Memory B cell (primary cell): ENCODE measurements around the gene C2orf92.
"Not testable (repeated sequence)": the region's sequence is repeated elsewhere in the genome, so short reads cannot be mapped to it uniquely, and the experiment has no call there.

Source experiments
- ATAC-seq: fragments of 150-1000 bp; cut with Tn5 transposase; 2 replicates; pipeline ENCODE4 v1.10.0; 2021; ENCODE audit warnings: low read depth, mild to moderate bottlenecking, moderate library complexity
- DNase-seq, 2 donors: peaks; one replicate each; pipeline ENCODE4 v3.0.0; 2022; ENCODE audit warnings: low spot score in 2 of 2
- H3K27ac Mint-ChIP-seq: one replicate; pipeline ENCODE4 v1.8.0; 2022; ENCODE audit warnings: mild to moderate bottlenecking, moderate library complexity, mixed read lengths
- H3K27me3 Mint-ChIP-seq: one replicate; pipeline ENCODE4 v1.8.0; 2022; ENCODE audit warnings: mixed read lengths
- H3K36me3 Mint-ChIP-seq: one replicate; pipeline ENCODE4 v1.8.0; 2022; ENCODE audit warnings: mild to moderate bottlenecking, mixed read lengths
- H3K4me1 Mint-ChIP-seq: one replicate; pipeline ENCODE4 v1.8.0; 2022; ENCODE audit warnings: mixed read lengths
- H3K4me3 Mint-ChIP-seq: one replicate; pipeline ENCODE4 v1.8.0; 2022; ENCODE audit warnings: mild to moderate bottlenecking, moderate library complexity, mixed read lengths
- H3K9me3 Mint-ChIP-seq: one replicate; pipeline ENCODE4 v1.8.0; 2022; ENCODE audit warnings: mixed read lengths

Gene C2orf92

DNA sequence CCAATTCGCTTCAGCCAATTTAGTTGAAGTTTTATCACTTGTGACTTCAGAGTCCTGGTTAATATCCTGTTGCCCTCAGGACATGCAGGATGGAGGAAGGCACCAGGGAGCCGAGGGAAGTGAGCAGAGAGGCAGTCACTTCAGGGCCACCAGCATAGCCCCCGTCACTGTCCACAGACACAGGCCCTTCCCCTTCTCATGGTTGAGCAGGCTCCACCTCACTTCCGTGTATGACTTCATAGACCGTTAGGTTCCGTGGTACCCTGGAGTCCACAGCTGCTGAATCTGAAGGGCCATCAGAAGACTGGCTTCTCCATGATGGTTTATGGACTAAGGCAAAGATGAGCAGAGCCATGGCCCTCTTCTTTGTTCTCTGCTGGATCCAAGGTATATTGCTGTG is at the start of gene C2orf92:
Gene C2orf92, plus strand, starts transcription at position 266 of the 400 bp plus-strand sequence. Its CDS starts 76 bp downstream, at position 342.
- no peak for DNase-seq
- Mint-ChIP-seq H3K27ac (peak within 1 kb of the TSS; percentile 85), H3K27me3 (no peaks in the 10 kb centered on the region), H3K4me3 (peak within 1 kb of the TSS; percentile 57), H3K9me3 (no peaks in the 10 kb centered on the region), H3K36me3 (no peaks in the 10 kb centered on the region), H3K4me1 (peaks cover 7% of the 10 kb centered on the region)
- peak; percentile 92 for ATAC-seq

- H3K27me3 Mint-ChIP-seq, H3K36me3 Mint-ChIP-seq, H3K27ac Mint-ChIP-seq, ATAC-seq, DNase-seq, H3K9me3 Mint-ChIP-seq, H3K4me1 Mint-ChIP-seq, H3K4me3 Mint-ChIP-seq: not testable (repeated sequence)
These were observed 49.0 kb upstream of the C2orf92 start for GRCh38 chr2:97620492-97620891.

- not testable (repeated sequence) for H3K4me1 Mint-ChIP-seq, H3K9me3 Mint-ChIP-seq, H3K36me3 Mint-ChIP-seq, H3K27ac Mint-ChIP-seq, H3K4me3 Mint-ChIP-seq, ATAC-seq, DNase-seq, H3K27me3 Mint-ChIP-seq
These were observed 46.5 kb upstream of the C2orf92 start for GRCh38 chr2:97622976-97623375.

DNA sequence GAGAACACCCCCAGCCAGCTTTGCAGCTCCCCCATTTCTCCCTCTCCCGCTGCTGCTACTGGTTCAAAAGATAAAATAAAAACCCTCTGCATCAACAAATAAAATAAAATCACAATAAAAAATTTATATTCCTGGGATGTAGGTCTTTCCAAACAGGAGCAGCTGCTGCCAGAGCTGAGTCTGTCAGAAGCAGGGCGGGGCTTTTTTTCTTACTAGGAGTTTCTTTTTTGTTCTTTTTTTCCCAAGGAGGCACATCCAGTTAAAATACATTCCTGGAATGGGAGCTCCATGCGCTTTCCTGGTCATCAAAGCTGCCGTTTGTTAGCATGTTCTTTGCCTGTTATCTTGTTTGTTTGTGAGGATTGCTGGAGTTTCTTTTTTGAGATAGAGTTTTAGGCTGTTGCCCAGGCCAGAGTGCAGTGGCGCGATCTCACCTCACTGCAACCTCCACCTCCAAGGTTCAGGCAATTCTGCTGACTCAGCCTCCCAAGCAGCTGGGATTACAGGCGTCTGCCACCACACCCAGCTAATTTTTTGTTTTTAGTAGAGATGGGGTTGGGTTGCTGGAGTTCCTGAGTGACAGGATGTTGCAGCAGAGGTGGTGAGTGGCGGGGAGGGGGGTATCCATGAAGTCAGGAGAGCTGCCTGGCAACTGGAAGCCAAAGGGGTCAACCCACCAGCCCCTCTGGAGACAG is 44.0 kb upstream of the C2orf92 start:
- not testable (repeated sequence) for H3K9me3 Mint-ChIP-seq, H3K27me3 Mint-ChIP-seq, H3K27ac Mint-ChIP-seq, H3K4me1 Mint-ChIP-seq, H3K36me3 Mint-ChIP-seq, ATAC-seq, H3K4me3 Mint-ChIP-seq, DNase-seq

GRCh38 chr2:97626049-97626430 is 43.5 kb upstream of the C2orf92 start:
- not testable (repeated sequence) for ATAC-seq, H3K9me3 Mint-ChIP-seq, DNase-seq, H3K27me3 Mint-ChIP-seq, H3K4me1 Mint-ChIP-seq, H3K36me3 Mint-ChIP-seq, H3K4me3 Mint-ChIP-seq, H3K27ac Mint-ChIP-seq

DNA sequence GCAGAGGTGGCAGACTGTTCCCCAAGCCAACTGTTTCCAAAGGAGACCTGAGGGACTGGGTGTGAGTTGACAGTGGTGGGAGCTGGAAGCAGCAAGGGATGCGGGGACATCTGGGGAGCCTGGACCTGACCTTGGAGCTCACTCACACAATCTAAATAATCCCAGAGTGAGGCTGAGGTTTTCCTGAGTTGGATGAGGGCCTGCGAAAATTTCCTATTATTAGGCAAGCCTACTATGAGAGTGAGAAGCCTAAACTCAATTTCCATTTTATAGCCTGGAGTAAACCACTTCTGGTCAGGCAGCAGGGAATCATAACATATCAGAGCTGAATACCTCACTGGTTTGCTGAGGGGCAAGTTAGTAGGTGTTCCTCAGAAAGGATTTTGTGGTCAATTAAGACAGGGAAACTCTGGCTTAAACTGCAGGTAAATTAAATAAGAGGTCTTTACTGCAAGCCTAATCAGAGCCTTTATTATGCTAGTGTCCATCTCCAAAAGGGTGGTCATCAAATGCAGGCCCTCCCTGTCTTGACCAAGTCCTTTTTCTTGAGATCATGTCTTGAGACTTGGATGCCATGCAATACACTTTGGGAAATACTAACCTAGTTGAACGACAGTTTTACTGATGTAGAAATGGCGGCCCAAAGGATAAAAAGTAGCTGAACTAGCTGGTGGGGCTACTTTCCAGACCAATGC is 25.3 kb upstream of the C2orf92 start:
- peaks cover 12% of the 10 kb centered on the region for H3K36me3 Mint-ChIP-seq
- no peak overlapping the region for H3K27ac Mint-ChIP-seq
- peaks cover 1% of the 10 kb centered on the region for H3K27me3 Mint-ChIP-seq
- ATAC-seq (no peak), DNase-seq (no peak)
- peaks cover 14% of the 10 kb centered on the region for H3K4me1 Mint-ChIP-seq
- H3K4me3 Mint-ChIP-seq: no peak overlapping the region
- no peaks in the 10 kb centered on the region for H3K9me3 Mint-ChIP-seq

- H3K4me3 Mint-ChIP-seq: peak overlapping the region; percentile 97
- no peaks in the 10 kb centered on the region for H3K27me3 Mint-ChIP-seq
- peak; percentile 38 for ATAC-seq
- peak overlapping the region; percentile 83 for H3K27ac Mint-ChIP-seq
- H3K36me3 Mint-ChIP-seq: peaks cover 18% of the 10 kb centered on the region
- peaks cover 14% of the 10 kb centered on the region for H3K4me1 Mint-ChIP-seq
- DNase-seq: no peak
- H3K9me3 Mint-ChIP-seq: no peaks in the 10 kb centered on the region
These were observed 24.3 kb upstream of the C2orf92 start for GRCh38 chr2:97645112-97645694.

DNA sequence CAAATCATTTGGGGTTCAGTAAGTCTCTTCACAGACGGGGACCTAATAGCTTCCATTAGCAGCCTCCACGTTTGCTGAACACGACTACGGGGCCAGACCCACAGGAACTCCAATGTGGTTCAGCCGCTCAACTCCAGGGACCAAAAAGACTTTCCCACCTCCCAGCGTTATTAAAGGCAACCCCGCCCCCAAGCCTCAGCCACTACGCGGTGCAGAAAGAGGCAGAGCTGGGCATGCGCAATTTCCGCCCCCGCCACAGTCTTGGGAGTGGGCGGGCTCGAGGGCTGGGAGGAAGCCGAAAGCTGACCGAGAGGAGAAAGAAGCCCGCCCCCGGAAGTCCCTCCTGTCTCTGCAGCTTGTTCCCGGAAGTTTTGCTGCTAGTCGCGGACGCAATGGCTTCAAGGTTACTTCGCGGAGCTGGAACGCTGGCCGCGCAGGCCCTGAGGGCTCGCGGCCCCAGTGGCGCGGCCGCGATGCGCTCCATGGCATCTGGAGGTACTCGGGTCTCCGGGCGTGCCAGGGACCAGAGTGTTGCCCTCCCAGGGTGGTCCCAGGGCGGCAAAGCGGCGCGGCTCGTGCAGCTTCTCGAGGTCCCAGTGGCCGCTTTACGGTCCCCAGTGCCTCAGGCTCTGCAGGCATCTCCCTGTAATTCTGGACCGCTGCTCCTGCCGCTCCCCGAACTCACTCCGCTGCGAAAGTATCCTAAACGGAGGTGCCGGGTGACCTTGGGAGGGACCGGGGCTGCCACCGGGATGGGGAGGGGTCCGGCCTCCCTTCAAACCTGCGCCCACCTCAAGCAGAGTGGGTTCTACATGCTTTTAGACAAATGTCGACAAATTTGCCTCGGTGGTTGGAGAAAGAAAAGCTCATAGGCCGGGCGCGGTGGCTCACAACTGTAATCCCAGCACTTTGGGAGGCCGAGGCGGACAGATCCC is 23.6 kb upstream of the C2orf92 start, which contains the start of gene COX5B:
Gene COX5B, plus strand, starts transcription at position 368 of the 935 bp plus-strand sequence. Its CDS starts 25 bp downstream, at position 393.
- DNase-seq (peak; percentile 91 to 97), ATAC-seq (peak; percentile 98)
- Mint-ChIP-seq H3K9me3 (no peaks in the 10 kb centered on the region), H3K4me3 (peak within 1 kb of the TSS; percentile 97), H3K27me3 (no peaks in the 10 kb centered on the region), H3K27ac (peak within 1 kb of the TSS; percentile 90), H3K36me3 (peaks cover 21% of the 10 kb centered on the region), H3K4me1 (peaks cover 14% of the 10 kb centered on the region)

GRCh38 chr2:97646977-97647376 is 22.5 kb upstream of the C2orf92 start:
- ATAC-seq: no peak
- H3K4me1 Mint-ChIP-seq: peaks cover 14% of the 10 kb centered on the region
- H3K9me3 Mint-ChIP-seq: no peaks in the 10 kb centered on the region
- no peaks in the 10 kb centered on the region for H3K27me3 Mint-ChIP-seq
- no peak for DNase-seq
- peaks cover 23% of the 10 kb centered on the region for H3K36me3 Mint-ChIP-seq
- peak overlapping the region; percentile 90 for H3K27ac Mint-ChIP-seq
- H3K4me3 Mint-ChIP-seq: peak overlapping the region; percentile 97

- peak overlapping the region; percentile 84 for H3K27ac Mint-ChIP-seq
These were observed 18.4 kb upstream of the C2orf92 start for GRCh38 chr2:97651114-97651513.

DNA sequence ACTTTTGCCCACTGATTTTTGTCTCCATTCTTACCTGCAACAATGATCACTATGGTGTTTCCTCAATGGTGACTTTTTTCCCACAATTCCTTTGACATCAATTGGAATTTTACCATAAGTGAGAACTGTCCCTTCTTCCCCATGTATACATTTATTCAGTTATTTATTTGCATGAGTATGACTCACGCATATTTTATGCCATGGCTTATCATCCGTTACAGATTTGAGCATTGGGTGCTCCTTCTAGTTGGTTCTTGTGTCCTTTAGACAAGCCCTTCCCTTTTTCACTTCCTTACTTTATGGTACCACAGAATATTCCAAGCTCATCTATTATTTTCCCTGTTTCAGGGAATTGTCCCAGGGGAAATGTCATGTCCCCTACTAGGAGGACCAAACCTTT is 16.0 kb upstream of the C2orf92 start:
- H3K4me1 Mint-ChIP-seq: no peaks in the 10 kb centered on the region
- ATAC-seq (no peak), DNase-seq (no peak)
- no peaks in the 10 kb centered on the region for H3K27me3 Mint-ChIP-seq
- no peak overlapping the region for H3K27ac Mint-ChIP-seq
- H3K4me3 Mint-ChIP-seq: no peak overlapping the region
- H3K9me3 Mint-ChIP-seq: no peaks in the 10 kb centered on the region
- peaks cover 32% of the 10 kb centered on the region for H3K36me3 Mint-ChIP-seq

More at GRCh38 chr2:97651114-97651513, 18.4 kb upstream of the C2orf92 start:
- Mint-ChIP-seq H3K36me3 (peaks cover 38% of the 10 kb centered on the region), H3K27me3 (no peaks in the 10 kb centered on the region), H3K4me1 (peaks cover 9% of the 10 kb centered on the region), H3K9me3 (no peaks in the 10 kb centered on the region), H3K4me3 (no peak overlapping the region)
- ATAC-seq (no peak), DNase-seq (no peak)

DNA sequence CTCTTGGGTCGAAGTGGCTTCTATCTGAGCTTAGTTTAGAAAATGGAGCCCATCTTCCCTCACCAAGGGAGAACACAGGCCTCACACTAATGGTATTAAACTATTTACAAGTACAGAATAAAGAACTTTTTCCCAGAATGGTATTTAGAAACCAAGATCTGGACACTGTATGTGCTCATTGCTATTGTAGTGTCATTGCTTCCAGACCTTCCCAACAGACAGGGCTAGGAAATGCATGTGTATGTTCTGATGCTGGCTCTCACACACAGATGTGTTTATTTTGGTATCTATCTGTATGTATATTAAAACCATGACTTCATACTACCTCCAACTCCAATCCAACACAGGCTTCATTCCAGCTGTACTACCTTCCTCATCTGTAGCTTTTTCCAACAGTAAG is 15.6 kb upstream of the C2orf92 start:
- H3K27ac Mint-ChIP-seq: no peak overlapping the region
- peaks cover 31% of the 10 kb centered on the region for H3K36me3 Mint-ChIP-seq
- no peaks in the 10 kb centered on the region for H3K27me3 Mint-ChIP-seq
- DNase-seq (no peak), ATAC-seq (no peak)
- no peaks in the 10 kb centered on the region for H3K9me3 Mint-ChIP-seq
- H3K4me3 Mint-ChIP-seq: no peak overlapping the region
- H3K4me1 Mint-ChIP-seq: no peaks in the 10 kb centered on the region

- peaks cover 29% of the 10 kb centered on the region for H3K36me3 Mint-ChIP-seq
- ATAC-seq: no peak
- DNase-seq: no peak
These were observed 15.2 kb upstream of the C2orf92 start for GRCh38 chr2:97654309-97654708.

More at GRCh38 chr2:97654309-97654708, 15.2 kb upstream of the C2orf92 start:
- Mint-ChIP-seq H3K4me1 (no peaks in the 10 kb centered on the region), H3K4me3 (no peak overlapping the region), H3K27me3 (no peaks in the 10 kb centered on the region), H3K27ac (no peak overlapping the region), H3K9me3 (no peaks in the 10 kb centered on the region)
